HG03521 (cell line): ENCODE data around the gene POLR2B.
"Not testable (repeated sequence)": the region's sequence is repeated elsewhere in the genome, so short reads cannot be mapped to it uniquely, and the experiment has no call there.

ENCODE experiments used
- ATAC-seq: cut with Tn5 transposase; IDR thresholded peaks from one replicate; pipeline ENCODE4 v1.9.1; 2021; ENCODE audit warnings: mild to moderate bottlenecking, moderate library complexity; ENCODE audit not compliant: unreplicated experiment

POLR2B gene

GRCh38 chr4:57051095-57051494 lies 72.4 kb downstream of the POLR2B start:
- ATAC-seq = no peak

- ATAC-seq = no peak
These were observed 72.8 kb downstream of the POLR2B start for GRCh38 chr4:57051524-57051923.

GRCh38 chr4:57053508-57053907 lies 74.8 kb downstream of the POLR2B start:
- no peak for ATAC-seq

- ATAC-seq = no peak
These were observed 77.2 kb downstream of the POLR2B start for GRCh38 chr4:57055886-57056285.

- no peak for ATAC-seq
These were observed 81.4 kb downstream of the POLR2B start for GRCh38 chr4:57059890-57060716.

- not testable (repeated sequence) for ATAC-seq
These were observed 82.0 kb downstream of the POLR2B start for GRCh38 chr4:57060717-57061067.

- ATAC-seq = no peak
These were observed 82.7 kb downstream of the POLR2B start for GRCh38 chr4:57061395-57061794.

GRCh38 chr4:57063518-57063917 lies 84.8 kb downstream of the POLR2B start:
- no peak for ATAC-seq

GRCh38 chr4:57064120-57064519 lies 85.4 kb downstream of the POLR2B start:
- ATAC-seq = no peak

- ATAC-seq = no peak
These were observed 86.4 kb downstream of the POLR2B start for GRCh38 chr4:57064811-57065711.

GRCh38 chr4:57065730-57066482 lies 87.2 kb downstream of the POLR2B start:
- no peak for ATAC-seq

GRCh38 chr4:57068237-57068981 lies 89.7 kb downstream of the POLR2B start:
- no peak for ATAC-seq

GRCh38 chr4:57070461-57070860 lies 91.8 kb downstream of the POLR2B start:
- ATAC-seq = no peak

GRCh38 chr4:57071326-57071725 lies 92.6 kb downstream of the POLR2B start:
- no peak for ATAC-seq

- no peak for ATAC-seq
These were observed 94.9 kb downstream of the POLR2B start for GRCh38 chr4:57073559-57073958.

- no peak for ATAC-seq
These were observed 96.0 kb downstream of the POLR2B start for GRCh38 chr4:57074744-57075143.

- no peak for ATAC-seq
These were observed 96.7 kb downstream of the POLR2B start for GRCh38 chr4:57075367-57075766.

GRCh38 chr4:57076646-57077045 lies 98.0 kb downstream of the POLR2B start:
- ATAC-seq = no peak

- ATAC-seq = no peak
These were observed 99.1 kb downstream of the POLR2B start for GRCh38 chr4:57077550-57078343.
